Lung (tissue), 12 donors: ENCODE measurements around the gene ITIH3. TPM values are rescaled to one million over a fixed set of nuclear protein-coding genes. Genes with fewer than 3 reads are reported as not detected.

ENCODE experiments used
- ATAC-seq: fragments of 200-7000 bp; cut with Tn5 transposase; one replicate; pipeline ENCODE4 v1.9.1; 2020; ENCODE audit warnings: moderate number of reproducible peaks; ENCODE audit not compliant: insufficient read depth, low FRiP score
- DNase-seq, 3 donors: peaks; one replicate each; pipeline ENCODE4 v3.0.0-alpha.2; 2013 to 2017
- H3K27ac ChIP-seq, 2 donors: one replicate each; pipeline ENCODE4 v1.5.1; 2013; ENCODE audit warnings: mild to moderate bottlenecking in 2 of 2, moderate library complexity in 2 of 2, control low read depth in 1 of 2, inconsistent platforms in 1 of 2, low read depth in 1 of 2, low read length in 1 of 2
- H3K27me3 ChIP-seq, 3 donors: one replicate each; pipeline ENCODE4 v1.5.1; 2013; ENCODE audit warnings: low read length in 2 of 3; ENCODE audit not compliant: control insufficient read depth in 3 of 3, insufficient read depth in 3 of 3
- H3K36me3 ChIP-seq, 4 donors: one replicate each; pipeline ENCODE4 v1.5.1; 2013; ENCODE audit warnings: low read length in 4 of 4, mild to moderate bottlenecking in 1 of 4, moderate library complexity in 1 of 4; ENCODE audit not compliant: control insufficient read depth in 4 of 4, insufficient read depth in 4 of 4
- H3K4me1 ChIP-seq, 5 donors: one replicate each; pipeline ENCODE4 v1.5.1; 2013; ENCODE audit warnings: low read length in 5 of 5, mild to moderate bottlenecking in 2 of 5, moderate library complexity in 1 of 5; ENCODE audit not compliant: control insufficient read depth in 5 of 5, insufficient read depth in 5 of 5
- H3K4me3 ChIP-seq: one replicate; pipeline ENCODE4 v1.5.1; 2013; ENCODE audit warnings: mild to moderate bottlenecking, control low read depth, moderate library complexity
- H3K9ac ChIP-seq, 2 donors: one replicate each; pipeline ENCODE4 v1.5.1; 2013; ENCODE audit warnings: low read length in 2 of 2, control low read depth in 1 of 2; ENCODE audit not compliant: insufficient read depth in 1 of 2
- H3K9me3 ChIP-seq, 4 donors: one replicate each; pipeline ENCODE4 v1.5.1; 2013; ENCODE audit warnings: low read length in 3 of 4, mild to moderate bottlenecking in 1 of 4, moderate library complexity in 1 of 4; ENCODE audit not compliant: control insufficient read depth in 4 of 4, insufficient read depth in 3 of 4
- CTCF ChIP-seq: IDR thresholded peaks from 2 replicates; pipeline ENCODE4 v1.5.1; 2012; ENCODE audit warnings: mild to moderate bottlenecking; ENCODE audit errors: control extremely low read depth, extremely low read depth
- WGBS, 2 donors: extraction: QIAGEN DNeasy Blood & Tissue Kit; methylation state at CpG; one replicate each; pipeline ENCODE4 v1.1.7; 2013; 5-methylcytosine and 5-hydroxymethylcytosine counted together
- polyA plus RNA-seq, 2 donors: library from polyadenylated mRNA; stranded (reverse); fragments of 200-250 nt; gene quantifications; one replicate each; pipeline ENCODE4 v1.2.1, GENCODE V29; 2013
- total RNA-seq, 2 donors: library from RNA; depleted of rRNA in 1 of 2; stranded (reverse); fragments of >200 nt in 1 of 2; gene quantifications; one replicate each; pipeline ENCODE4 v1.2.1, GENCODE V29; 2014 to 2021
- donor health status: control.
- donor health status: control.
- donor health status: Bipolar disorder and iron deficiency.
- donor health status: healthy.
- donor health status: DM: yes; HTN: yes; CAD: no.

The ITIH3 gene
- total and polyA plus RNA-seq, 4 donors: 0.54 to 3.2 (median 1.7) TPM

- TF ChIP-seq CTCF: no peak
- DNase-seq (peak in 1 of 3 donors; percentile 9), ATAC-seq (no peak)
- H3K4me1 ChIP-seq: no peaks in the 10 kb centered on the region
- 89% methylated on average over 5 of the region's 5 CpGs for WGBS, 2 donors
- no peaks in the 10 kb centered on the region for H3K9me3 ChIP-seq
- H3K9ac ChIP-seq: no peak overlapping the region
- no peak overlapping the region for H3K27ac ChIP-seq
- no peaks in the 10 kb centered on the region for H3K36me3 ChIP-seq
- H3K4me3 ChIP-seq: no peak overlapping the region
- H3K27me3 ChIP-seq: peaks cover 0 to 3% (median 0%) of the 10 kb centered on the region in 3 donors
Observed at GRCh38 chr3:52784931-52785590, 9.5 kb upstream of the ITIH3 start.

GRCh38 chr3:52786330-52787215, 8.0 kb upstream of the ITIH3 start:
- ATAC-seq (no peak), DNase-seq (peak in 1 of 3 donors; percentile 6)
- Histone ChIP-seq H3K27me3 (peaks cover 0 to 2% (median 0%) of the 10 kb centered on the region in 3 donors), H3K36me3 (no peaks in the 10 kb centered on the region), H3K9ac (no peak overlapping the region), H3K4me3 (no peak overlapping the region), H3K27ac (no peak overlapping the region), H3K4me1 (no peaks in the 10 kb centered on the region), H3K9me3 (no peaks in the 10 kb centered on the region)
- TF ChIP-seq CTCF: no peak
- 85 to 92% methylated on average over 19 of the region's 19 CpGs for WGBS, 2 donors

GRCh38 chr3:52787246-52787645, 7.3 kb upstream of the ITIH3 start:
- WGBS, 2 donors: 82 to 90% methylated on average over 11 of the region's 11 CpGs
- no peak overlapping the region for H3K27ac ChIP-seq
- ATAC-seq: no peak
- no peak overlapping the region for H3K9ac ChIP-seq
- TF ChIP-seq CTCF: no peak
- no peaks in the 10 kb centered on the region for H3K9me3 ChIP-seq
- H3K27me3 ChIP-seq: no peaks in the 10 kb centered on the region
- H3K36me3 ChIP-seq: no peaks in the 10 kb centered on the region
- no peak overlapping the region for H3K4me3 ChIP-seq
- no peaks in the 10 kb centered on the region for H3K4me1 ChIP-seq
- no peak for DNase-seq
